ENCODE results near the gene ECM1. TPM values are rescaled to one million over a fixed set of nuclear protein-coding genes. Genes with fewer than 3 reads are reported as not detected.

The ECM1 gene
- total and polyA plus RNA-seq, 2 experiments from 2014 or later = 0.74 to 1.1 TPM

DNA sequence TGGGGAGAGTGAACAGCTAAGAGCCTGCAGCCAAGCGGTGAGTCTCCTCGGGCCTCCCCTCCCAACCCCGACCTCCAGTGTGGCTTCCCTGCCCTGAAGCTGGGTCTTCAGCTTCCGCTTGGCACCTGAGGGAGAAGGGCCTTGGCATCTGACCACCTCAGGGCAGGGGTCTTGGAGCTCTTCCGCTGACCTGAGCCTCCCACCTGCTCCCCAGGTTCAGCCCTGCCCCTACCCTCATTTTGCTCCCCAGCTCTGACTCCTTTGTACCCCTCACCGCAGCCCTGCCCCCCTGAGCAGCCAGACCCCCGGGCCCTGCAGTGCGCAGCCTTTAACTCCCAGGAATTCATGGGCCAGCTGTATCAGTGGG lies 46.2 kb downstream of the ECM1 start:
- Mint-ChIP-seq H3K36me3 (ENCODE audit: low read depth) (no peaks in the 10 kb centered on the region), H3K4me3 (no peak overlapping the region), H3K27me3 (ENCODE audit: insufficient read depth, low read depth, poor library complexity) (peaks cover 12% of the 10 kb centered on the region), H3K4me1 (peaks cover 33% of the 10 kb centered on the region), H3K9me3 (no peaks in the 10 kb centered on the region), H3K27ac (no peak overlapping the region)
- DNase-seq (ENCODE audit: low spot score) = no peak
- no peak for ATAC-seq
- Histone ChIP-seq H3K27me3 (ENCODE audit: insufficient read depth) (peaks cover 8% of the 10 kb centered on the region), H3K9me2 (ENCODE audit: insufficient read depth) (no peaks in the 10 kb centered on the region), H3K4me1 (ENCODE audit: insufficient read depth) (peaks cover 15% of the 10 kb centered on the region; the same call in 1 of the 2 replicates), H3K36me3 (ENCODE audit: insufficient read depth) (no peaks in the 10 kb centered on the region), H3K27ac (ENCODE audit: low read depth) (no peak overlapping the region), H3F3A (replicated peaks; ENCODE audit: low read depth) (no peaks in the 10 kb centered on the region), H2AFZ (no peak overlapping the region), H3K4me2 (no peak overlapping the region), H3K4me3 (no peak overlapping the region), H3K79me2 (replicated peaks; ENCODE audit: insufficient read depth) (no peaks in the 10 kb centered on the region), H4K20me1 (replicated peaks; ENCODE audit: insufficient read depth) (no peaks in the 10 kb centered on the region)
- TF ChIP-seq, protein P1, sequence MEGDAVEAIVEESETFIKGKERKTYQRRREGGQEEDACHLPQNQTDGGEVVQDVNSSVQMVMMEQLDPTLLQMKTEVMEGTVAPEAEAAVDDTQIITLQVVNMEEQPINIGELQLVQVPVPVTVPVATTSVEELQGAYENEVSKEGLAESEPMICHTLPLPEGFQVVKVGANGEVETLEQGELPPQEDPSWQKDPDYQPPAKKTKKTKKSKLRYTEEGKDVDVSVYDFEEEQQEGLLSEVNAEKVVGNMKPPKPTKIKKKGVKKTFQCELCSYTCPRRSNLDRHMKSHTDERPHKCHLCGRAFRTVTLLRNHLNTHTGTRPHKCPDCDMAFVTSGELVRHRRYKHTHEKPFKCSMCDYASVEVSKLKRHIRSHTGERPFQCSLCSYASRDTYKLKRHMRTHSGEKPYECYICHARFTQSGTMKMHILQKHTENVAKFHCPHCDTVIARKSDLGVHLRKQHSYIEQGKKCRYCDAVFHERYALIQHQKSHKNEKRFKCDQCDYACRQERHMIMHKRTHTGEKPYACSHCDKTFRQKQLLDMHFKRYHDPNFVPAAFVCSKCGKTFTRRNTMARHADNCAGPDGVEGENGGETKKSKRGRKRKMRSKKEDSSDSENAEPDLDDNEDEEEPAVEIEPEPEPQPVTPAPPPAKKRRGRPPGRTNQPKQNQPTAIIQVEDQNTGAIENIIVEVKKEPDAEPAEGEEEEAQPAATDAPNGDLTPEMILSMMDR (conservative IDR thresholded peaks at IDR 0.05; ENCODE audit: low read depth in 2 of 2) = no peak
- TF ChIP-seq, protein P2, sequence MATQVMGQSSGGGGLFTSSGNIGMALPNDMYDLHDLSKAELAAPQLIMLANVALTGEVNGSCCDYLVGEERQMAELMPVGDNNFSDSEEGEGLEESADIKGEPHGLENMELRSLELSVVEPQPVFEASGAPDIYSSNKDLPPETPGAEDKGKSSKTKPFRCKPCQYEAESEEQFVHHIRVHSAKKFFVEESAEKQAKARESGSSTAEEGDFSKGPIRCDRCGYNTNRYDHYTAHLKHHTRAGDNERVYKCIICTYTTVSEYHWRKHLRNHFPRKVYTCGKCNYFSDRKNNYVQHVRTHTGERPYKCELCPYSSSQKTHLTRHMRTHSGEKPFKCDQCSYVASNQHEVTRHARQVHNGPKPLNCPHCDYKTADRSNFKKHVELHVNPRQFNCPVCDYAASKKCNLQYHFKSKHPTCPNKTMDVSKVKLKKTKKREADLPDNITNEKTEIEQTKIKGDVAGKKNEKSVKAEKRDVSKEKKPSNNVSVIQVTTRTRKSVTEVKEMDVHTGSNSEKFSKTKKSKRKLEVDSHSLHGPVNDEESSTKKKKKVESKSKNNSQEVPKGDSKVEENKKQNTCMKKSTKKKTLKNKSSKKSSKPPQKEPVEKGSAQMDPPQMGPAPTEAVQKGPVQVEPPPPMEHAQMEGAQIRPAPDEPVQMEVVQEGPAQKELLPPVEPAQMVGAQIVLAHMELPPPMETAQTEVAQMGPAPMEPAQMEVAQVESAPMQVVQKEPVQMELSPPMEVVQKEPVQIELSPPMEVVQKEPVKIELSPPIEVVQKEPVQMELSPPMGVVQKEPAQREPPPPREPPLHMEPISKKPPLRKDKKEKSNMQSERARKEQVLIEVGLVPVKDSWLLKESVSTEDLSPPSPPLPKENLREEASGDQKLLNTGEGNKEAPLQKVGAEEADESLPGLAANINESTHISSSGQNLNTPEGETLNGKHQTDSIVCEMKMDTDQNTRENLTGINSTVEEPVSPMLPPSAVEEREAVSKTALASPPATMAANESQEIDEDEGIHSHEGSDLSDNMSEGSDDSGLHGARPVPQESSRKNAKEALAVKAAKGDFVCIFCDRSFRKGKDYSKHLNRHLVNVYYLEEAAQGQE (IDR thresholded peaks at IDR 0.05; ENCODE audit: unreplicated experiment) = no peak
- no peak for TF ChIP-seq ZNF331 (CRISPR knock-in tag; IDR thresholded peaks at IDR 0.05; ENCODE audit: low read depth)
- TF ChIP-seq, protein P3, sequence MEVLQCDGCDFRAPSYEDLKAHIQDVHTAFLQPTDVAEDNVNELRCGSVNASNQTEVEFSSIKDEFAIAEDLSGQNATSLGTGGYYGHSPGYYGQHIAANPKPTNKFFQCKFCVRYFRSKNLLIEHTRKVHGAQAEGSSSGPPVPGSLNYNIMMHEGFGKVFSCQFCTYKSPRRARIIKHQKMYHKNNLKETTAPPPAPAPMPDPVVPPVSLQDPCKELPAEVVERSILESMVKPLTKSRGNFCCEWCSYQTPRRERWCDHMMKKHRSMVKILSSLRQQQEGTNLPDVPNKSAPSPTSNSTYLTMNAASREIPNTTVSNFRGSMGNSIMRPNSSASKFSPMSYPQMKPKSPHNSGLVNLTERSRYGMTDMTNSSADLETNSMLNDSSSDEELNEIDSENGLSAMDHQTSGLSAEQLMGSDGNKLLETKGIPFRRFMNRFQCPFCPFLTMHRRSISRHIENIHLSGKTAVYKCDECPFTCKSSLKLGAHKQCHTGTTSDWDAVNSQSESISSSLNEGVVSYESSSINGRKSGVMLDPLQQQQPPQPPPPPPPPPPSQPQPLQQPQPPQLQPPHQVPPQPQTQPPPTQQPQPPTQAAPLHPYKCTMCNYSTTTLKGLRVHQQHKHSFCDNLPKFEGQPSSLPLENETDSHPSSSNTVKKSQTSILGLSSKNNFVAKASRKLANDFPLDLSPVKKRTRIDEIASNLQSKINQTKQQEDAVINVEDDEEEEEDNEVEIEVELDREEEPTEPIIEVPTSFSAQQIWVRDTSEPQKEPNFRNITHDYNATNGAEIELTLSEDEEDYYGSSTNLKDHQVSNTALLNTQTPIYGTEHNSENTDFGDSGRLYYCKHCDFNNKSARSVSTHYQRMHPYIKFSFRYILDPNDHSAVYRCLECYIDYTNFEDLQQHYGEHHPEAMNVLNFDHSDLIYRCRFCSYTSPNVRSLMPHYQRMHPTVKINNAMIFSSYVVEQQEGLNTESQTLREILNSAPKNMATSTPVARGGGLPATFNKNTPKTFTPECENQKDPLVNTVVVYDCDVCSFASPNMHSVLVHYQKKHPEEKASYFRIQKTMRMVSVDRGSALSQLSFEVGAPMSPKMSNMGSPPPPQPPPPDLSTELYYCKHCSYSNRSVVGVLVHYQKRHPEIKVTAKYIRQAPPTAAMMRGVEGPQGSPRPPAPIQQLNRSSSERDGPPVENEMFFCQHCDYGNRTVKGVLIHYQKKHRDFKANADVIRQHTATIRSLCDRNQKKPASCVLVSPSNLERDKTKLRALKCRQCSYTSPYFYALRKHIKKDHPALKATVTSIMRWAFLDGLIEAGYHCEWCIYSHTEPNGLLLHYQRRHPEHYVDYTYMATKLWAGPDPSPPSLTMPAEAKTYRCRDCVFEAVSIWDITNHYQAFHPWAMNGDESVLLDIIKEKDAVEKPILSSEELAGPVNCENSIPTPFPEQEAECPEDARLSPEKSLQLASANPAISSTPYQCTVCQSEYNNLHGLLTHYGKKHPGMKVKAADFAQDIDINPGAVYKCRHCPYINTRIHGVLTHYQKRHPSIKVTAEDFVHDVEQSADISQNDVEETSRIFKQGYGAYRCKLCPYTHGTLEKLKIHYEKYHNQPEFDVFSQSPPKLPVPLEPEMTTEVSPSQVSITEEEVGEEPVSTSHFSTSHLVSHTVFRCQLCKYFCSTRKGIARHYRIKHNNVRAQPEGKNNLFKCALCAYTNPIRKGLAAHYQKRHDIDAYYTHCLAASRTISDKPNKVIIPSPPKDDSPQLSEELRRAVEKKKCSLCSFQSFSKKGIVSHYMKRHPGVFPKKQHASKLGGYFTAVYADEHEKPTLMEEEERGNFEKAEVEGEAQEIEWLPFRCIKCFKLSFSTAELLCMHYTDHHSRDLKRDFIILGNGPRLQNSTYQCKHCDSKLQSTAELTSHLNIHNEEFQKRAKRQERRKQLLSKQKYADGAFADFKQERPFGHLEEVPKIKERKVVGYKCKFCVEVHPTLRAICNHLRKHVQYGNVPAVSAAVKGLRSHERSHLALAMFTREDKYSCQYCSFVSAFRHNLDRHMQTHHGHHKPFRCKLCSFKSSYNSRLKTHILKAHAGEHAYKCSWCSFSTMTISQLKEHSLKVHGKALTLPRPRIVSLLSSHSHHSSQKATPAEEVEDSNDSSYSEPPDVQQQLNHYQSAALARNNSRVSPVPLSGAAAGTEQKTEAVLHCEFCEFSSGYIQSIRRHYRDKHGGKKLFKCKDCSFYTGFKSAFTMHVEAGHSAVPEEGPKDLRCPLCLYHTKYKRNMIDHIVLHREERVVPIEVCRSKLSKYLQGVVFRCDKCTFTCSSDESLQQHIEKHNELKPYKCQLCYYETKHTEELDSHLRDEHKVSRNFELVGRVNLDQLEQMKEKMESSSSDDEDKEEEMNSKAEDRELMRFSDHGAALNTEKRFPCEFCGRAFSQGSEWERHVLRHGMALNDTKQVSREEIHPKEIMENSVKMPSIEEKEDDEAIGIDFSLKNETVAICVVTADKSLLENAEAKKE (CRISPR knock-in tag; IDR thresholded peaks at IDR 0.05) = no peak
- TF ChIP-seq JUNB (IDR thresholded peaks at IDR 0.05; ENCODE audit: unreplicated experiment) = no peak
- TF ChIP-seq EZH2phosphoT487 (IDR thresholded peaks at IDR 0.05; ENCODE audit: unreplicated experiment) = no peak
